Activated naive CD8-positive, alpha-beta T cell treated with anti-CD3 and anti-CD28 coated beads, Interleukin-2, amount 10 ng/mL, durations not matched to agents 7 days and 5 days (primary cell): ENCODE data around the gene UBTD1. TPM values are rescaled to one million over a fixed set of nuclear protein-coding genes. Genes with fewer than 3 reads are reported as not detected.

ENCODE experiments used
- ATAC-seq: fragments of 150-1000 bp; cut with Tn5 transposase; one replicate; pipeline ENCODE4 v1.10.0; 2021; ENCODE audit warnings: low read depth, moderate library complexity
- POLR2A ChIA-PET: fragments of 350-600 bp; sonication (Branson Sonifier 250); formaldehyde crosslinking; loops from one replicate; lab custom pipeline; 2021; ENCODE audit warnings: antibody characterized with exemption; lab: Charles Lee
- DNase-seq: peaks from one replicate; pipeline ENCODE4 v3.0.0; 2021
- H3K27ac Mint-ChIP-seq: one replicate; pipeline ENCODE4 v1.8.0; 2022; ENCODE audit warnings: mild to moderate bottlenecking, mixed read lengths
- H3K27me3 Mint-ChIP-seq: one replicate; pipeline ENCODE4 v1.8.0; 2022; ENCODE audit warnings: mild to moderate bottlenecking, moderate library complexity, mixed read lengths
- H3K36me3 Mint-ChIP-seq: one replicate; pipeline ENCODE4 v1.8.0; 2021; ENCODE audit warnings: mild to moderate bottlenecking, mixed read lengths
- H3K4me1 Mint-ChIP-seq: one replicate; pipeline ENCODE4 v1.8.0; 2021; ENCODE audit warnings: mixed read lengths
- H3K4me3 Mint-ChIP-seq: one replicate; pipeline ENCODE4 v1.8.0; 2022; ENCODE audit warnings: mild to moderate bottlenecking, moderate library complexity, mixed read lengths
- H3K9me3 Mint-ChIP-seq: one replicate; pipeline ENCODE4 v1.8.0; 2021; ENCODE audit warnings: mixed read lengths
- total RNA-seq, 2 experiments: library from RNA; stranded (reverse); gene quantifications; one replicate each; pipeline ENCODE4 v1.2.3, GENCODE V29; 2021

The UBTD1 gene
- total RNA-seq, 2 experiments from 2014 or later, result 1.1 to 1.4 TPM

GRCh38 chr10:97584798-97585438, 86.2 kb downstream of the UBTD1 start:
- POLR2A ChIA-PET, result no interaction called here
- Mint-ChIP-seq H3K4me1 (peaks cover 5% of the 10 kb centered on the region), H3K27me3 (peaks cover 6% of the 10 kb centered on the region), H3K4me3 (no peak overlapping the region), H3K27ac (no peak overlapping the region), H3K9me3 (no peaks in the 10 kb centered on the region), H3K36me3 (no peaks in the 10 kb centered on the region)
- DNase-seq, result no peak
- ATAC-seq, result no peak

- ATAC-seq, result no peak
- no peak for DNase-seq
- H3K9me3 Mint-ChIP-seq, result no peaks in the 10 kb centered on the region
- POLR2A ChIA-PET, result no interaction called here
- no peaks in the 10 kb centered on the region for H3K36me3 Mint-ChIP-seq
- H3K27me3 Mint-ChIP-seq, result peaks cover 4% of the 10 kb centered on the region
- no peak overlapping the region for H3K27ac Mint-ChIP-seq
- H3K4me1 Mint-ChIP-seq, result peaks cover 9% of the 10 kb centered on the region
- H3K4me3 Mint-ChIP-seq, result no peak overlapping the region
Measured at GRCh38 chr10:97585439-97585811, 86.7 kb downstream of the UBTD1 start.

- POLR2A ChIA-PET, result no interaction called here
- Mint-ChIP-seq H3K4me3 (no peak overlapping the region), H3K27me3 (peaks cover 2% of the 10 kb centered on the region)
Measured at GRCh38 chr10:97587183-97587582, 88.5 kb downstream of the UBTD1 start.

GRCh38 chr10:97589479-97589878, 90.8 kb downstream of the UBTD1 start, which contains the start of gene C10orf62:
Gene C10orf62 (plus strand): TSS chr10:97589721. CDS start chr10:97589898, 177 bp downstream.
- peak within 1 kb of the TSS; percentile 50 for H3K4me3 Mint-ChIP-seq
- DNase-seq, result no peak
- peaks cover 12% of the 10 kb centered on the region for H3K4me1 Mint-ChIP-seq
- H3K9me3 Mint-ChIP-seq, result no peaks in the 10 kb centered on the region
- H3K36me3 Mint-ChIP-seq, result no peaks in the 10 kb centered on the region
- POLR2A ChIA-PET, result no interaction called here
- ATAC-seq, result no peak
- H3K27me3 Mint-ChIP-seq, result peaks cover 2% of the 10 kb centered on the region
- peak within 1 kb of the TSS; percentile 67 for H3K27ac Mint-ChIP-seq

More at GRCh38 chr10:97587183-97587582, 88.5 kb downstream of the UBTD1 start:
- Mint-ChIP-seq H3K4me1 (peaks cover 12% of the 10 kb centered on the region), H3K36me3 (no peaks in the 10 kb centered on the region), H3K27ac (no peak overlapping the region), H3K9me3 (no peaks in the 10 kb centered on the region)
- ATAC-seq (no peak), DNase-seq (no peak)

- H3K27me3 Mint-ChIP-seq, result peaks cover 2% of the 10 kb centered on the region
- POLR2A ChIA-PET, result no interaction called here
- H3K4me1 Mint-ChIP-seq, result peaks cover 12% of the 10 kb centered on the region
- no peaks in the 10 kb centered on the region for H3K9me3 Mint-ChIP-seq
- H3K27ac Mint-ChIP-seq, result peak overlapping the region; percentile 67
- H3K4me3 Mint-ChIP-seq, result peak overlapping the region; percentile 50
- DNase-seq (peak; percentile 70), ATAC-seq (peak; percentile 70)
- no peaks in the 10 kb centered on the region for H3K36me3 Mint-ChIP-seq
Measured at GRCh38 chr10:97590082-97590747, 91.5 kb downstream of the UBTD1 start.

- no peak for ATAC-seq
- Mint-ChIP-seq H3K4me3 (peak overlapping the region; percentile 50), H3K9me3 (no peaks in the 10 kb centered on the region)
Measured at GRCh38 chr10:97590748-97591495, 92.2 kb downstream of the UBTD1 start.

GRCh38 chr10:97593421-97593820, 94.7 kb downstream of the UBTD1 start:
- ATAC-seq (no peak), DNase-seq (no peak)
- Mint-ChIP-seq H3K4me1 (peaks cover 12% of the 10 kb centered on the region), H3K27ac (no peak overlapping the region), H3K9me3 (no peaks in the 10 kb centered on the region), H3K4me3 (no peak overlapping the region), H3K27me3 (peaks cover 4% of the 10 kb centered on the region), H3K36me3 (no peaks in the 10 kb centered on the region)
- POLR2A ChIA-PET, result no interaction called here

More at GRCh38 chr10:97590748-97591495, 92.2 kb downstream of the UBTD1 start:
- no peaks in the 10 kb centered on the region for H3K36me3 Mint-ChIP-seq
- H3K4me1 Mint-ChIP-seq, result peaks cover 12% of the 10 kb centered on the region
- POLR2A ChIA-PET, result no interaction called here
- no peak for DNase-seq
- H3K27ac Mint-ChIP-seq, result peak overlapping the region; percentile 67
- H3K27me3 Mint-ChIP-seq, result peaks cover 4% of the 10 kb centered on the region

GRCh38 chr10:97596101-97597082, 97.7 kb downstream of the UBTD1 start:
- H3K27ac Mint-ChIP-seq, result no peak overlapping the region
- no peaks in the 10 kb centered on the region for H3K36me3 Mint-ChIP-seq
- ATAC-seq (no peak), DNase-seq (no peak)
- H3K4me3 Mint-ChIP-seq, result no peak overlapping the region
- POLR2A ChIA-PET, result no interaction called here
- H3K9me3 Mint-ChIP-seq, result no peaks in the 10 kb centered on the region
- peaks cover 2% of the 10 kb centered on the region for H3K27me3 Mint-ChIP-seq
- H3K4me1 Mint-ChIP-seq, result no peaks in the 10 kb centered on the region

GRCh38 chr10:97597778-97598177, 99.1 kb downstream of the UBTD1 start:
- no peaks in the 10 kb centered on the region for H3K36me3 Mint-ChIP-seq
- H3K4me1 Mint-ChIP-seq, result no peaks in the 10 kb centered on the region
- DNase-seq (no peak), ATAC-seq (no peak)
- no peaks in the 10 kb centered on the region for H3K9me3 Mint-ChIP-seq
- H3K27me3 Mint-ChIP-seq, result peaks cover 7% of the 10 kb centered on the region
- H3K4me3 Mint-ChIP-seq, result no peak overlapping the region
- H3K27ac Mint-ChIP-seq, result no peak overlapping the region
- POLR2A ChIA-PET, result no interaction called here

- no peak overlapping the region for H3K4me3 Mint-ChIP-seq
- peaks cover 7% of the 10 kb centered on the region for H3K27me3 Mint-ChIP-seq
- no peaks in the 10 kb centered on the region for H3K4me1 Mint-ChIP-seq
- no peaks in the 10 kb centered on the region for H3K9me3 Mint-ChIP-seq
- POLR2A ChIA-PET, result no interaction called here
- ATAC-seq (no peak), DNase-seq (no peak)
- H3K36me3 Mint-ChIP-seq, result no peaks in the 10 kb centered on the region
- H3K27ac Mint-ChIP-seq, result no peak overlapping the region
Measured at GRCh38 chr10:97598407-97599271, 99.9 kb downstream of the UBTD1 start.

- H3K4me1 Mint-ChIP-seq, result no peaks in the 10 kb centered on the region
- no peaks in the 10 kb centered on the region for H3K9me3 Mint-ChIP-seq
- H3K36me3 Mint-ChIP-seq, result no peaks in the 10 kb centered on the region
- ATAC-seq (no peak), DNase-seq (no peak)
- no peak overlapping the region for H3K27ac Mint-ChIP-seq
- POLR2A ChIA-PET, result no interaction called here
- H3K4me3 Mint-ChIP-seq, result no peak overlapping the region
- H3K27me3 Mint-ChIP-seq, result peaks cover 7% of the 10 kb centered on the region
Measured at GRCh38 chr10:97599272-97599619, 100.5 kb downstream of the UBTD1 start.

- ATAC-seq, result no peak
- no peak overlapping the region for H3K27ac Mint-ChIP-seq
- POLR2A ChIA-PET, result no interaction called here
Measured at GRCh38 chr10:97600616-97601015, 101.9 kb downstream of the UBTD1 start.

More at GRCh38 chr10:97600616-97601015, 101.9 kb downstream of the UBTD1 start:
- Mint-ChIP-seq H3K4me1 (no peaks in the 10 kb centered on the region), H3K9me3 (no peaks in the 10 kb centered on the region), H3K27me3 (peaks cover 9% of the 10 kb centered on the region), H3K36me3 (no peaks in the 10 kb centered on the region), H3K4me3 (no peak overlapping the region)
- DNase-seq, result no peak
